Astrocyte (in vitro differentiated cells and primary cell): ENCODE results near the gene TTLL5.

Source experiments
- CTCF ChIP-seq: IDR thresholded peaks from 2 replicates; pipeline ENCODE4 v1.5.1; 2011; ENCODE audit warnings: low read depth, mild to moderate bottlenecking, inconsistent platforms, low read length, moderate library complexity; ENCODE audit not compliant: insufficient read depth
- EZH2 ChIP-seq: IDR thresholded peaks from 2 replicates; pipeline ENCODE4 v1.6.1; 2012; ENCODE audit warnings: mild to moderate bottlenecking, low read length, inconsistent platforms; ENCODE audit not compliant: insufficient read depth

GRCh38 chr14:75615200-75615599, 45.8 kb upstream of the TTLL5 start:
- TF ChIP-seq CTCF: no peak
- TF ChIP-seq EZH2: no peak
